ENCODE measurements around the gene STX3.

Gene STX3

DNA sequence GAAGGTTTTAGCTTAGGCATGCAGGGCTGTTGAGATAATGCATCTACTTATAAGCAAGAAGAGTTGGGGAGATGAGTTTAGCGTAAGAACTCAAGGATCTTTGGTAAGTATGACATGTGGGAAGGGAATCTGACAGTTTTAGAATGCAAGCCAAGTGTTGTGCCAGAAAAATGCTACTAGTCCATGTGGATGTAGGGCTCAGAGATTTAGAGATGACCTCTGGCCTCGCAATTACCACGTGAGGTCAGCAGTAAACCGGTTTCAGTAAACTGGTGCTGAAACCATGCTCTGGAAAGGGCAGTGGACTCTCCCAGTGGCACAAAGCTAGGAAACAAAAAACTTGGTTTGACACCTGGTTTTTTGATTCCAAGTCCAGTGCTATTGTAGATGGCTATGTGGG lies 36.5 kb downstream of the STX3 start:
- no peak overlapping the region for H3K4me3 Mint-ChIP-seq
- H3K27ac Mint-ChIP-seq, result no peak overlapping the region
- peaks cover 5% of the 10 kb centered on the region for H3K36me3 Mint-ChIP-seq (ENCODE audit: low read depth)
- DNase-seq (no peak), ATAC-seq (no peak)
- peaks cover 1% of the 10 kb centered on the region for H3K4me1 Mint-ChIP-seq
- H3K27me3 Mint-ChIP-seq, result no peaks in the 10 kb centered on the region
- H3K9me3 Mint-ChIP-seq, result no peaks in the 10 kb centered on the region

DNA sequence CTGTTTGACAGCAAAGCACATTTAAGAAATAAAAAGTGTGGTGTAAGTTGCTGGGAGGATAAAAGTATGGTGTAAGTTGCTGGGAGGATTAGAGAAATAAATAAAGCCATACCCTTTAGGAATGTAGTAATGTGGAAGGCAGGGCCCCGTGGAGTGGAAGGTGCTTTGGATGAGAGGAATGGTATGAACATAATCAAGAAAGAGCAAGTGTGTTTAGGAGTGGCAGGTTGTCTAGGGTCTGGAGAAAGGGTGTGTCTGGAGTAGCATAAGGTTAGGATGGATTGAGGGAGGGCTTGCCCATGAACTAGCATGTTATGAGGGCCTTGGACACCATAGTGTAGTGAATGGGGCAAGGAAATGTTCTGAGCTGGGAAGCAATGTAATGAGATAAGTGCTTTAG lies 37.3 kb downstream of the STX3 start:
- H3K4me1 Mint-ChIP-seq, result no peaks in the 10 kb centered on the region
- H3K9me3 Mint-ChIP-seq, result no peaks in the 10 kb centered on the region
- H3K27me3 Mint-ChIP-seq, result no peaks in the 10 kb centered on the region
- peaks cover 5% of the 10 kb centered on the region for H3K36me3 Mint-ChIP-seq (ENCODE audit: low read depth)
- DNase-seq (no peak), ATAC-seq (no peak)
- no peak overlapping the region for H3K27ac Mint-ChIP-seq
- no peak overlapping the region for H3K4me3 Mint-ChIP-seq

DNA sequence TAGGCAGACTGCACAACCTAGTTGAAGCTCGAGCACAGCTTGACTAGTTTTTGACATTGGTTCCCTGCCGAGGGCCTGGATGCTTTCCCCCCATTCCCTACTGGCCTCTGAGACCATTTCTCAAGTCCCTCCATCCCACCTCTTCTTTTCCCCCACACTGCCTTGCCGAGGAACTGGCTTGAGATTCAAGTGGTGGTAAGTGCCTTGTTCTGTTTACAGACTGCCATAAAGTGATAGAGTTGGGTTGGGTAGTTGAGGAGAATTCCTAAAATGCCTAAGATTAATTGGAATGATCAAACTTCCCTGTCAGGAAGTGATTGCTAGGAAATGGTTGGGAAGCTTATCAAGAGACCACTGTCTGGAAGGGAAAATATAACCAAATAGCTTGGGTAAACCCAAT lies 39.2 kb downstream of the STX3 start:
- Mint-ChIP-seq H3K27ac (no peak overlapping the region), H3K27me3 (no peaks in the 10 kb centered on the region), H3K4me1 (no peaks in the 10 kb centered on the region), H3K4me3 (no peak overlapping the region), H3K9me3 (no peaks in the 10 kb centered on the region), H3K36me3 (ENCODE audit: low read depth) (peaks cover 5% of the 10 kb centered on the region)
- no peak for ATAC-seq
- DNase-seq, result no peak

DNA sequence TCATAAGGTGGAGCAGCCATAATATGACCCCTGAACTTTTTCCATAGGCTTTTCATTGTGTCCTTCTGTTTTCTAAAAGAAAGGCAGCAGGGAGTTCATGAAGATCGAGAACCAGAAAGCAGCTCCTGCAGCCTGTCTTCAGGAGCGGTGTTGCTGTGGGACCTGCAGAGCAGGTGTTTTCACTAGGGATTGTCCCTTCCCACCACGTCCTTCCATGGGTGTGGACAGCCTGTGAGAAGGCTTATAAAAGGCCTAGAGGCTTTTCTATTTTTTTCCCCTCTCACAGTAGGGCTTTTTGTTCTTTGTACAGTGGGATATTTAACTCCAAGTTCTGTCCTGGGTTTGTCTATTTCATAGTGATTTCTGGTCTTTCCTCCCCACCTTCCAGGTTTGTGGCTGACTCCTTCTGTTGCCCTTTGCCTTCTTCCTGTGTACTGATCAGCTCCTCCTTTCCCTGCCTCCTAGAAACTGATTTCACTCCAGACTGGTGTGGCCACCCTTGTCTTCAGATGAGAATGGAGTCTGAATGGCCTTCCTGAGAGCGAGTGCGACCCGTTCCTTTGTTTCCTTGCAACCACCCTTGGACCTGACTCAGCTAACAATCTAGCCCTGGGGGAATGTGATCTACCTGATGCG lies 45.3 kb downstream of the STX3 start:
- DNase-seq (no peak), ATAC-seq (no peak)
- no peak overlapping the region for H3K4me3 Mint-ChIP-seq
- peaks cover 2% of the 10 kb centered on the region for H3K36me3 Mint-ChIP-seq (ENCODE audit: low read depth)
- H3K27me3 Mint-ChIP-seq, result no peaks in the 10 kb centered on the region
- no peaks in the 10 kb centered on the region for H3K4me1 Mint-ChIP-seq
- no peak overlapping the region for H3K27ac Mint-ChIP-seq
- no peaks in the 10 kb centered on the region for H3K9me3 Mint-ChIP-seq

DNA sequence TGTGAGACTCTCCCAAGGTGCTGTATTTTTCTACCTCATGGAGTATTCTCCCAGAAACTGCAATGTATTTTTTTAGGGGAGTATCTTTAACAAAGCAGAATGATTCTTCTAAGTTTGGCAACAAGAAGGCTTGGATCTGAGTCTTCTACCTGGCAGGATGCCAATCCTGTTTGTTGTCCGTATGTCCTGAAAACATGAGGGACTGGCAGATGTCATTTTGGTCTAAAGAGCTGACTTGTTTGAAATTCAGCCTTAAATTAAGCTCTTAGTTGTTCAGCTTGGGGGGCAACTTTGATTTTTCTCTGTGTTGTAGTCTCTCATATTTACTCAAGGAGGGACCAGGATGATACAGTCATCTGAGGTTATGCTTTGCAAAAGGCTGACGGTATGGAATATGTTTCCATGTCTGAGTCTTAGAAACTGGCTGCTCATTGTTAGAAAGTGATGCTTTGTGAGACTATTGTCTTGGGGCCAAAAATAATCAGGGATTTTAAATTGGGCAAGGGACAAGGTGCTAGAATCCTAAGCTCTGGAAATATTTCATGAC lies 46.1 kb downstream of the STX3 start:
- peaks cover 2% of the 10 kb centered on the region for H3K36me3 Mint-ChIP-seq (ENCODE audit: low read depth)
- ATAC-seq (no peak), DNase-seq (no peak)
- H3K4me3 Mint-ChIP-seq, result no peak overlapping the region
- no peaks in the 10 kb centered on the region for H3K4me1 Mint-ChIP-seq
- H3K9me3 Mint-ChIP-seq, result no peaks in the 10 kb centered on the region
- H3K27me3 Mint-ChIP-seq, result no peaks in the 10 kb centered on the region
- no peak overlapping the region for H3K27ac Mint-ChIP-seq

DNA sequence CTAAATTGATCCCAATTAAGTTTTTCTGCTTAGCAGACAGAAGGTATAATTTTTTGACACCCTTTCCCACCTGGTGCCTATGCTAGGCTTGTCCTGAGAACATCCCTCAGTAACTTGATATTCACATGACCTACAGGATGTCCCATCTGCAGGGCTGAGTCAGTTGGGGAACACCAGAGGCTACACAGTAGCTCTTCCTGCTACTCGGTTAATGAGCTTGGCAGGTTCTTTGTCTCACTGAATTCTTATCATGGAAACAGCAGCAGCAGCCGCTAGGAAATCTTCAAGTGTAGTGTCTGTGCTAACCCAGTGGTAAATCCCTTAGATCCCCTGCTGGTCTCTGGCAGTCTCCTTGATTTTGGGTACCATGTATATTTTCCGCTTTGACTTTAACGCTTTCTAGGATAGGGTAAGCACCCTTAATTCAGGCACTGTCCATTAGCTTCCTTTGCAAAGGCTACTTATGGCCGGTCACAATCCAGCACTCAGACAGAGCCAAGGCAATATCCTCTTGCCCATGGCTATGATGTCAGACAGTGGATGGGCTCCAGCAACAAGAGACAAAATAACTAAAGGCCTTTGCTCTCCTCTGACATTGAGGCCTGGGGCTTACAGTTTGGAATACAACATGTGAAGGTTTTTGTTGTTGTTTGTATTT lies 46.9 kb downstream of the STX3 start:
- Mint-ChIP-seq H3K9me3 (no peaks in the 10 kb centered on the region), H3K36me3 (ENCODE audit: low read depth) (peaks cover 10% of the 10 kb centered on the region), H3K4me3 (no peak overlapping the region), H3K27me3 (no peaks in the 10 kb centered on the region), H3K27ac (no peak overlapping the region), H3K4me1 (no peaks in the 10 kb centered on the region)
- DNase-seq (no peak), ATAC-seq (peak; percentile 20)

DNA sequence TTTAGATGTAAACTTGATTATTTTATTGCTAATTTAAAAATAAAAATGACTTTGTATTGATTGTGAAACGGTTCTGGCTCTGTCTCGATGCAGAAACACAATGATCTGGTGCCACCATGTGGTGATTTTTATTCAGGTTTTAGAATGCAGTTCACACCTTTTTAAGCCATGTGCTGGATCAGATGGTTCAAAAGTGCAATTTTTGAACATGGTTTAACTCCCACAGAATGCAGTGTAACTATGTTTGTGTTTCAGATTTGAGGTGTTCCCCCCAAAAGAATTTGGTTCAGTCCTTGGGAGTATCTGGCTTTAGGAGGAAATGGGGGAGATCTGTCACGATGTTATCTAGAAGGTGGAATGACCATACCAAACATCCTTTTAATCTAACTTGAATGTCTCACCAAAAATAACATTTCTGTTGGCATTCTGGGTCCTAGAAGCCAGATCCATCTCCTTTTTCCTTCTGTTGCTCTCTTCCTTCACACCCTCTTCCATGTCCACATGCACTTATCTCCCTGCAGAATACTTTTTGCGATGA lies 47.5 kb downstream of the STX3 start:
- Mint-ChIP-seq H3K36me3 (ENCODE audit: low read depth) (peaks cover 14% of the 10 kb centered on the region), H3K9me3 (no peaks in the 10 kb centered on the region), H3K4me3 (no peak overlapping the region), H3K27me3 (no peaks in the 10 kb centered on the region), H3K27ac (no peak overlapping the region), H3K4me1 (no peaks in the 10 kb centered on the region)
- ATAC-seq (peak; percentile 49), DNase-seq (no peak)

DNA sequence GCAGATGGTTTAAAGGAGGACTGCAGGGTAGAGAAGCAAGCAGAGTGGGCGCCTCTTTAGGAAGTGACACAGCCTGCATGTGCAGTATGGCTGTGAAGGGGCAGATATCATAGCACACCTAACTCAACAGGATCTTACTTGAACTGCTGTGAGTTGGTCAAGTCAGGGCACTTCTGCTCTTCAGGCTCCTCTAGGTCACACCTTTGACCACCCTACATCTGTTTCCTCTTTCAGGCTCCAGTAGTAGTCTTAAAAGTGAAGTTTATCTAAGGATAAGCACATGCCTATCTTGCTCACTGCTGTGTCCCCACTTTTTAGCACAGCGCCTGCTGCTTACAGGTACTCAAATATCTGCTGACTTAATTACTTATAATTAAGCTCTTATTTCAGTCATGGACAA lies 48.9 kb downstream of the STX3 start:
- no peaks in the 10 kb centered on the region for H3K9me3 Mint-ChIP-seq
- H3K4me3 Mint-ChIP-seq, result no peak overlapping the region
- H3K4me1 Mint-ChIP-seq, result peaks cover 4% of the 10 kb centered on the region
- H3K36me3 Mint-ChIP-seq (ENCODE audit: low read depth), result peaks cover 20% of the 10 kb centered on the region
- H3K27me3 Mint-ChIP-seq, result no peaks in the 10 kb centered on the region
- ATAC-seq, result no peak
- no peak overlapping the region for H3K27ac Mint-ChIP-seq
- DNase-seq, result no peak

DNA sequence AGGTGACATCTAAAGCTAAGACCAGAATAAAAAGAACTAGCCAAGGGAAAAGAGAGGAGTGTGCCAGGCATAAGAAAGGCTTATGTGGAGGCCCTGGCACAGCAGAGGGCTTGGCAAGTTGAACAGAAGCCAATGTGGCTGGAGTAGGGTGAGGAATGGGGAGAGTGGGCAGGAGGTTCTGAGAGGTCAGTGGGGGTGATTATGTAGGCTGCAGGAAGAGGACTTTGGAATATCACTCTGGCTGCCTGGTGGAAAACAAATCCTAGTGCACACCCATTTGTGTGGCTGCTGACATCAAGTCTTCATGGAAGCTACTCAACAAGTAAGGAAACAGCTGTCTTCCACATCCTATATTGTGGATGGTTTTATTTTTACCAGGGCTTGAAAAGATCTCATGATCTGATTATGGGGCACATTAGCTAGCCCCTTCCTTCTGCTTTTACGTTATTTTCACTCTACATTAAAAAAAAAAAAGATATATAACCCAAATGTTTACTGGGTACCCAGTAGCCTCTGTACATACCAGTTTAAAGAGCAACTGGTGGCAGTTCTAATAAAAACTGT lies 52.0 kb downstream of the STX3 start:
- peaks cover 20% of the 10 kb centered on the region for H3K4me1 Mint-ChIP-seq
- H3K4me3 Mint-ChIP-seq, result no peak overlapping the region
- peaks cover 23% of the 10 kb centered on the region for H3K36me3 Mint-ChIP-seq (ENCODE audit: low read depth)
- DNase-seq, result no peak
- no peaks in the 10 kb centered on the region for H3K27me3 Mint-ChIP-seq
- no peak for ATAC-seq
- peaks cover 4% of the 10 kb centered on the region for H3K9me3 Mint-ChIP-seq
- no peak overlapping the region for H3K27ac Mint-ChIP-seq

DNA sequence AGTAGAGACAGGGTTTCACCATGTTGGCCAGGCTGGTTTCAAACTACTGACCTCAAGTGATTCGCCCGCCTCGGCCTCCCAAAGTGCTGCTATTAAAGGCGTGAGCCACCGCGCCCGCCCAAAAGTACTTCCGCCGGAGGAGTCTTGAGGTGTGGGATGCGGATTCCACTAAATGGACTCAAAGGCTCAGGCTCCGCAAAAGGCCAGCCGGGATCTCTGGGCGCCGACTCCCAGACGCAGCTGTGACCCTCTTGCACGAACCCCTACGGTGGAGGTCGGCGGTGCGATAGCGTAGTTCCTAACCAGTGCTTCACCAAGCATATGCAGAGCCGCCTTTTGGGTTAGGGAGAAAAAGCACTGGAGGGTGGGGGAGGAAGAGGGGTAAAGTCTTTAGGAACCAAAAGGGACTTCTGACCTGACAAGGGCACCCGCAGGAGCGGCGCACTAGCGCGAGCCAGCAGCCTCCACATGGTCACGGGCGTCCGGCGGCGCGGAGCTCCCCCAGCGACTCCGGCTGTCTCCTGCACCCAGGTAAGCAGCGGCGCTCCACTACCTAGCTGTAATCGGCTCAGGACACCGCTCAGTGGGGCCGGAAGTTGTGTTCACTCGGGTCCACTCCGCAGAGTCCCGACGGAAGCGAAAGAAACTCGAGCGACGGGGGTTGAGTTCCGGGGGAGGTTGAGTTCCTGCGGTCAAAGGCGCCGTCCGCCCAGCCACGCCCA lies 55.2 kb downstream of the STX3 start, which contains the start of gene MRPL16:
Gene MRPL16, minus strand, starts transcription at position 590 of the 722 bp plus-strand sequence. Its CDS starts 120 bp downstream, at position 470.
- ATAC-seq (peak; percentile 99), DNase-seq (peak; percentile 90)
- H3K9me3 Mint-ChIP-seq, result peaks cover 4% of the 10 kb centered on the region
- no peaks in the 10 kb centered on the region for H3K27me3 Mint-ChIP-seq
- peak within 1 kb of the TSS; percentile 87 for H3K27ac Mint-ChIP-seq
- peaks cover 26% of the 10 kb centered on the region for H3K4me1 Mint-ChIP-seq
- H3K36me3 Mint-ChIP-seq (ENCODE audit: low read depth), result peaks cover 21% of the 10 kb centered on the region
- H3K4me3 Mint-ChIP-seq, result peak within 1 kb of the TSS; percentile 92

DNA sequence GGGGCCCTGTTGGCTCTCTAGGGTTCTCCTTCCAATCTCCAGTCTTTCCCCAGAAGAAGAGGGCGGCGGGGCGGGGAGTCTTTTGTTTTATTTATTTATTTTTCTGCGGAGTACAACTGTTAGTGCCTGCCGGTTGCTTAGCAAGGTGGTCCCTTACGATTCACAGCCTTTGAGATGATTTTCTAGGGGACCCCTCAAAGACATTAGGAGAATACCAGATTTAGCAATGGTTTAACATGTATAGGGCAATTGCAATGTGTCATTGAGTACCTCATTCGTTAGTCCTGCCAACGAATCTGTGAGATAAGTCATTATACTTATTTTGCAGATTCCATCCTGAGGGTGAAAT lies 55.7 kb downstream of the STX3 start:
- Mint-ChIP-seq H3K9me3 (peaks cover 4% of the 10 kb centered on the region), H3K27ac (peak overlapping the region; percentile 85), H3K4me3 (peak overlapping the region; percentile 92), H3K4me1 (peaks cover 26% of the 10 kb centered on the region), H3K36me3 (ENCODE audit: low read depth) (peaks cover 21% of the 10 kb centered on the region), H3K27me3 (no peaks in the 10 kb centered on the region)
- DNase-seq, result no peak
- no peak for ATAC-seq

DNA sequence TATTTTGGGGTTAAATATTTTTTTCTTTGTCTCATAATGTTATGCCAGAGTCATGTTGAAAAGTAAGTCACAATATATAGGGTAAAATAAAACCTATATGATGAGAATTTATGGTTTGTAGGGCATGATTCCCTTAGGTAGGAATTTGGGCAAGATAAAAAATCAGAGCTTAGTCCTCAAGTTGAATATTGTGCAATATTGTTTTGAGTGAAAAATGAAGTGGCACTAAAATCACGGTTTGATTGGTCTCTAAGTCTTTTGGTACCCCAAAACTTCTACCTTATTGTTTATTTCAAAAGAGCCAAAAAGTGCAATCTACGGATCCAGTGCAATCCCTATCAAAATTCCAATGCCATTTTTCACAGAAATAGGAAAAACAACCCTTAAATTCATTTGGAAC lies 57.0 kb downstream of the STX3 start:
- Mint-ChIP-seq H3K9me3 (peaks cover 4% of the 10 kb centered on the region), H3K36me3 (ENCODE audit: low read depth) (peaks cover 12% of the 10 kb centered on the region), H3K27me3 (no peaks in the 10 kb centered on the region), H3K4me1 (peaks cover 26% of the 10 kb centered on the region), H3K4me3 (no peak overlapping the region), H3K27ac (no peak overlapping the region)
- ATAC-seq (no peak), DNase-seq (no peak)

DNA sequence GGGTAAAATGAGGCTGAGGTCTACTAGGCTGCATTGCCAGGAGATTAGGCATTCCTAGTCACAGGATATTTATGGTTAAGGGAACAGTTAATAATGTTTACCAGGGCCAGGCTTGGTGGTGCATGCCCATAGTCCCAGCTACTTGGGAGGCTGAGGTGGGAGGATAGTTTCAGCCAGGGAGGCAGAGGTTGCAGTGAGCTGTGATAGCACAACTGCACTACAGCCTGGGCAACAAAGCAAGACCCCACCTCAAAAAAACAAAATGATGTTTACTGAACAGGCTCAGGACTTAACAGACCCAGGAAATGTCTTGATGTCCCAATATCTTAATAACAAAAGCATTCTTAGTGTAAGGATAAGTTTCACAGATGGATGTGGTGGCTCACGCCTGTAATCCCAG lies 58.2 kb downstream of the STX3 start:
- Mint-ChIP-seq H3K27me3 (no peaks in the 10 kb centered on the region), H3K4me1 (peaks cover 27% of the 10 kb centered on the region), H3K4me3 (no peak overlapping the region), H3K36me3 (ENCODE audit: low read depth) (peaks cover 8% of the 10 kb centered on the region), H3K9me3 (peaks cover 4% of the 10 kb centered on the region), H3K27ac (no peak overlapping the region)
- DNase-seq (no peak), ATAC-seq (no peak)

DNA sequence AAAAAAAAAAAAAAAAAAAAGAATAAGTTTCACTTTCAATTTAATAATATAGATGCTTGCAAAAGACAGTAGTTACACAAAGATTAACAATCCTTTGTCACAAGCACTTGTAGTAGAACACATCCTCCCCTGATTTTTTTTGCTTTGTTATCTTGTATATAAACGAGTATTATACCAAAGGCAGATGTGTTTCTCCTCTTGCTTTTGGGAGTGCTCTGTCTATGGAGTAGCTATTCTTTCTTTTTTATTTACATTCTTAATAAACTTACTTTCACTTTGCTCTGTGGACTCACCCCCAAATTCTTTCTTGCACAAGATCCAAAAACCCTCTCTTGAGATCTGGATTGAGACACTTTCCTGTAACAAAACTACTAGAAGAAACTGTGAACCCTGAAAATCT lies 58.8 kb downstream of the STX3 start:
- no peak for DNase-seq
- peaks cover 28% of the 10 kb centered on the region for H3K4me1 Mint-ChIP-seq
- H3K27me3 Mint-ChIP-seq, result no peaks in the 10 kb centered on the region
- no peak overlapping the region for H3K27ac Mint-ChIP-seq
- no peak for ATAC-seq
- H3K36me3 Mint-ChIP-seq (ENCODE audit: low read depth), result peaks cover 3% of the 10 kb centered on the region
- H3K4me3 Mint-ChIP-seq, result peak overlapping the region; percentile 28
- peaks cover 4% of the 10 kb centered on the region for H3K9me3 Mint-ChIP-seq

Data from activated naive CD8-positive, alpha-beta T cell treated with anti-CD3 and anti-CD28 coated beads, Interleukin-2, amount 50 U/mL, for 24 hours (primary cell).